HCT116 (cell line): Measurements from ENCODE around the gene NASP. TPM values are rescaled to one million over a fixed set of nuclear protein-coding genes. Genes with fewer than 3 reads are reported as not detected.

Source experiments
- ATAC-seq: fragments of 200-7000 bp; cut with Tn5 transposase; 2 replicates; pipeline ENCODE4 v1.9.1; 2020; ENCODE audit warnings: mild to moderate bottlenecking, moderate library complexity
- BruUV-seq: library from RNA; stranded (reverse); fragments of 400-500 nt; replicated peaks from 2 replicates; lab custom pipeline; 2021; lab: Mats Ljungman, UMichigan
- CTCF ChIA-PET: fragments of 300-600 bp; sonication (Branson Sonifier 250); formaldehyde crosslinking; loops from one replicate; lab custom pipeline; 2021; ENCODE audit warnings: antibody characterized with exemption; lab: Charles Lee
- POLR2A ChIA-PET: fragments of 300-600, 350-600 bp; sonication (Branson Sonifier 250); formaldehyde crosslinking; loops from one replicate; lab custom pipeline; 2021; ENCODE audit warnings: antibody characterized with exemption; lab: Charles Lee
- RAD21 ChIA-PET, 2 experiments: fragments of 300-600 bp; sonication (Branson Sonifier 250); formaldehyde crosslinking; loops; one replicate each; lab custom pipeline; 2023; ENCODE audit warnings: low total read pairs in 2 of 2; ENCODE audit not compliant: uncharacterized antibody in 2 of 2, unreplicated experiment in 2 of 2, low non-redundant PET in 1 of 2; lab: Charles Lee
- DNase-seq: peaks from one replicate; pipeline ENCODE4 v3.0.0-alpha.2; 2010; ENCODE audit warnings: low read depth, low spot score
- H2AFZ ChIP-seq: fragments of 200-600 bp; shearing (Covaris generic), sonication (generic); 2 replicates; pipeline ENCODE4 v1.6.1; 2017; ENCODE audit warnings: low read depth, mixed run types, mixed read lengths, antibody characterized with exemption, low read length; ENCODE audit not compliant: poor library complexity, severe bottlenecking
- H3K27ac ChIP-seq: 2 replicates; pipeline ENCODE4 v1.5.1; 2012; ENCODE audit warnings: low read depth, low read length
- H3K27me3 ChIP-seq: fragments of 200-600 bp; sonication (generic); 2 replicates; pipeline ENCODE4 v1.6.1; 2016; ENCODE audit warnings: mixed run types, low read length, mixed read lengths; ENCODE audit not compliant: insufficient read depth
- H3K36me3 ChIP-seq, 2 experiments: fragments of 200-500 bp in 1 of 2; fragments of 200-600 bp in 1 of 2; sonication (Bioruptor generic) in 1 of 2; sonication (generic) in 1 of 2; 2 replicates each; pipeline versions ENCODE4 v1.5.1 to v1.6.1; 2014 to 2016; ENCODE audit warnings: low read length in 2 of 2, inconsistent platforms in 1 of 2, mixed read lengths in 1 of 2, mixed run types in 1 of 2; ENCODE audit not compliant: insufficient read depth in 2 of 2, control insufficient read depth in 1 of 2
- H3K4me1 ChIP-seq, 2 experiments: fragments of 200-600 bp in 1 of 2; sonication (generic) in 1 of 2; 2 replicates each; pipeline versions ENCODE4 v1.5.1 to v1.6.1; 2012 to 2017; ENCODE audit warnings: low read length in 2 of 2, inconsistent platforms in 1 of 2, mild to moderate bottlenecking in 1 of 2, mixed read lengths in 1 of 2, mixed run types in 1 of 2, moderate library complexity in 1 of 2; ENCODE audit not compliant: insufficient read depth in 2 of 2, control insufficient read depth in 1 of 2
- H3K4me2 ChIP-seq: fragments of 200-600 bp; sonication (generic); 2 replicates; pipeline ENCODE4 v1.6.1; 2017; ENCODE audit warnings: mixed run types, low read length, mixed read lengths
- H3K4me3 ChIP-seq, 2 experiments: fragments of 200-600 bp in 1 of 2; sonication (generic) in 1 of 2; replicated peaks in 1 of 2; 2 replicates each; pipeline ENCODE4 v1.5.1; 2011 to 2016; ENCODE audit warnings: low read length in 2 of 2, control low read depth in 1 of 2, low read depth in 1 of 2, mild to moderate bottlenecking in 1 of 2, mixed read lengths in 1 of 2, mixed run types in 1 of 2
- H3K79me2 ChIP-seq: fragments of 200-600 bp; sonication (generic); 2 replicates; pipeline ENCODE4 v1.6.1; 2017; ENCODE audit warnings: mild to moderate bottlenecking, mixed run types, low read length, moderate library complexity, mixed read lengths; ENCODE audit not compliant: insufficient read depth
- H3K9ac ChIP-seq: fragments of 200-600 bp; sonication (generic); 2 replicates; pipeline ENCODE4 v1.6.1; 2016; ENCODE audit warnings: low read length, mixed read lengths
- H3K9me2 ChIP-seq: fragments of 200-600 bp; sonication (generic), shearing (Covaris generic); 2 replicates; pipeline ENCODE4 v1.6.1; 2017; ENCODE audit warnings: mixed run types, mild to moderate bottlenecking, moderate library complexity; ENCODE audit not compliant: insufficient read depth
- H3K9me3 ChIP-seq, 2 experiments: fragments of 200-500 bp in 1 of 2; fragments of 200-600 bp in 1 of 2; sonication (Bioruptor generic) in 1 of 2; sonication (generic) in 1 of 2; 2 replicates each; pipeline ENCODE4 v1.6.1; 2014 to 2017; ENCODE audit warnings: low read length in 2 of 2, mixed read lengths in 2 of 2, inconsistent platforms in 1 of 2, low read depth in 1 of 2, mild to moderate bottlenecking in 1 of 2, mixed run types in 1 of 2, moderate library complexity in 1 of 2; ENCODE audit not compliant: control insufficient read depth in 1 of 2, insufficient read depth in 1 of 2
- H4K20me1 ChIP-seq: fragments of 200-600 bp; sonication (generic), shearing (Covaris generic); 2 replicates; pipeline ENCODE4 v1.6.1; 2017; ENCODE audit warnings: mixed run types, mild to moderate bottlenecking, moderate library complexity; ENCODE audit not compliant: insufficient read depth
- CBX3 ChIP-seq: IDR thresholded peaks from 2 replicates; pipeline ENCODE4 v1.6.1; 2012; ENCODE audit warnings: low read depth
- CEBPB ChIP-seq: IDR thresholded peaks from 2 replicates; pipeline ENCODE4 v1.6.1; 2012; ENCODE audit warnings: low read depth
- CTCF ChIP-seq, 3 experiments: fragments of 200-600 bp in 1 of 3; sonication (generic) in 1 of 3; IDR thresholded peaks in 2 of 3; conservative IDR thresholded peaks in 1 of 3; 2 replicates each; pipeline ENCODE4 v1.5.1; 2012 to 2017; ENCODE audit warnings: low read depth in 2 of 3, low read length in 2 of 3, antibody characterized with exemption in 1 of 3, borderline replicate concordance in 1 of 3, control low read depth in 1 of 3, mild to moderate bottlenecking in 1 of 3, mixed read lengths in 1 of 3, mixed run types in 1 of 3, moderate library complexity in 1 of 3; ENCODE audit not compliant: insufficient read depth in 1 of 3
- EGR1 ChIP-seq: IDR thresholded peaks from 2 replicates; pipeline ENCODE4 v1.6.1; 2012; ENCODE audit warnings: low read depth
- EZH2 ChIP-seq: fragments of 200-600 bp; sonication (generic); IDR thresholded peaks from 2 replicates; pipeline ENCODE4 v1.6.1; 2017; ENCODE audit warnings: antibody characterized with exemption, mixed run types
- MAX ChIP-seq: IDR thresholded peaks from 2 replicates; pipeline ENCODE4 v1.6.1; 2012
- REST ChIP-seq: IDR thresholded peaks from 2 replicates; pipeline ENCODE4 v1.6.1; 2012; ENCODE audit warnings: low read depth
- SIN3A ChIP-seq: IDR thresholded peaks from 2 replicates; pipeline ENCODE4 v1.6.1; 2012; ENCODE audit warnings: low read depth
- YY1 ChIP-seq: IDR thresholded peaks from 2 replicates; pipeline ENCODE4 v1.6.1; 2011; ENCODE audit warnings: low read length, low read depth, moderate library complexity, mild to moderate bottlenecking; ENCODE audit not compliant: insufficient replicate concordance; ENCODE audit errors: extremely low read depth
- intact Hi-C: fragments of 100-400 bp; cut with micrococcal nuclease; formaldehyde crosslinking; loops from 2 replicates; pipeline ENCODE4 v1.10.0; 2022
- total RNA-seq: library from RNA; stranded (reverse); gene quantifications from one replicate; pipeline ENCODE4 v1.2.1, GENCODE V29; 2021; ENCODE audit not compliant: unreplicated experiment

NASP gene
- total RNA-seq, 1 experiment from 2014 or later, result 185 TPM

- Histone ChIP-seq H3K4me2 (no peak overlapping the region; the same call in 1 of the 2 replicates), H3K4me1 (peaks cover 12 to 19% of the 10 kb centered on the region in 2 experiments), H2AFZ (no peak overlapping the region), H3K27ac (no peak overlapping the region), H3K27me3 (no peaks in the 10 kb centered on the region), H3K9me3 (no peaks in the 10 kb centered on the region), H3K4me3 (no peak overlapping the region), H3K36me3 (peaks cover 10 to 22% of the 10 kb centered on the region in 2 experiments), H3K9me2 (no peaks in the 10 kb centered on the region), H4K20me1 (peaks cover 29% of the 10 kb centered on the region; the same call in 1 of the 2 replicates), H3K79me2 (peaks cover 78% of the 10 kb centered on the region), H3K9ac (no peak overlapping the region)
- ATAC-seq (no peak), DNase-seq (no peak)
- POLR2A ChIA-PET, result no interaction called here
- intact Hi-C loops, result loop anchor here (10.0 kb wide), 1 partner anchor 298 kb away; no protein-coding TSS in a partner anchor
- RAD21 ChIA-PET, result no interaction called here
- CTCF ChIA-PET, result no interaction called here
- no peak for TF ChIP-seq EZH2
- no peak for TF ChIP-seq REST
- no peak for TF ChIP-seq CBX3
- no peak for TF ChIP-seq SIN3A
- no peak for TF ChIP-seq YY1
- TF ChIP-seq CEBPB, result no peak
- TF ChIP-seq CTCF (IDR thresholded peaks at IDR 0.05 in 2 of 3, conservative IDR thresholded peaks at IDR 0.05 in 1 of 3; ENCODE audit: borderline replicate concordance in 1 of 3, insufficient read depth in 1 of 3, low read depth in 2 of 3, low read length in 2 of 3), result no peak
- TF ChIP-seq MAX, result no peak
- TF ChIP-seq EGR1, result no peak
- BruUV-seq, result no TSS peak
These were observed 2.9 kb downstream of the NASP start for GRCh38 chr1:45586769-45587168.
